Measurements from ENCODE around the gene TMEM120B.
"Not testable (repeated sequence)": the region's sequence is repeated elsewhere in the genome, so short reads cannot be mapped to it uniquely, and the experiment has no call there.

TMEM120B gene

DNA sequence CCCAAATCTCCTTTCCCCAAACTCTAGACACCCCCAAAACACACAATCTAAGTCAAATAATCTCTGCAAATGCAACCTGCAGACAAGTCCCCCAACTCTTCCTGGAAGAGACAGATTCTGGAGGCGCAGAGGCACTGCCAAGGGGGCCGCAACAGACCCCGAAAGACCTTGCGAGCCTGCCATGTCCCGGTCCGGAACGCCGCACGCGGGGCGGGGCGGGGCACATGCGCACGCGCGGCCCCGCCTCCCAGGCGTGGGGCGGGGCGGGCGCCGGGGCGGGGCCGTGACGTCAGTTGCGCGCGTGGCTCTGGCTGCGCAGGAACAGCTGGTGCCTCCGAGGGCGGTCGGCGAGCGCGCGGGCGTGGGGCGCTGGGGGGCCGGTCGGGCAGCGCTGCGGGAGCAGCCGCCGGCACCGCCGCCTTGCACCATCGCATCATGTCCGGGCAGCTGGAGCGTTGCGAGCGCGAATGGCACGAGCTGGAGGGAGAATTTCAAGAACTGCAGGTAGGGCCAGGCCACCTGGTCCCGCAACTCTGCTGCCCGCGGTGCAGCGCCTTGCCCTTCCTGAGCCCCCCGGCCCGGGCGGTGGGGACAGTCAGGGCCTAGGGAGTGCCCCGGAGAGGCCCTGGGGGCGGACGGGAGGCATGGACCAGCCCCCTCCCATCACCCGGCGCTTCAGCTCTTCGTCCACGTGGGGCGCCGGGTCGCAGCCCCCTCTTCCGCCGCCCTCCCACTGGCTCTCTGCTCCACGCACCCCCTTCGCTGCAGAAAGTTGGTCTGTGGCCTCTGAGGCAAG is at the start of gene TMEM120B:
Gene TMEM120B (plus strand): TSS at position 292 of the 796 bp plus-strand sequence. CDS start 144 bp downstream, at position 436.
- peak; percentile 93 for DNase-seq

DNA sequence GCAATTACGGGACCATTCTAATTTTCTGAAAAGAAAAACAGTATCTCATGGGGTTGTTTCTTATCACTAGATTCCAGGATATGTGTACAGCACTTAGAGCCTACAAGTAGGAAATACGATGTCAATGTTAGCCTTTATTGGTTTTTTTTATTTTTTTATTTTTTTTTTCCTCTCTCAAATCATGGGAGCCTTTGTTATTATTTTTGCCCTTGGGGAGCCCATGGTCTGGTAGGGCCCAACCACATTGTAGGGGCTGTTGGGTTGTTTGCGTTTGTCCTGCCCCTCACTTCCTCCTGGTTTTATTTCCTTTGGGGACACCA is 49.0 kb upstream of the TMEM120B start:
- DNase-seq, result no peak

DNA sequence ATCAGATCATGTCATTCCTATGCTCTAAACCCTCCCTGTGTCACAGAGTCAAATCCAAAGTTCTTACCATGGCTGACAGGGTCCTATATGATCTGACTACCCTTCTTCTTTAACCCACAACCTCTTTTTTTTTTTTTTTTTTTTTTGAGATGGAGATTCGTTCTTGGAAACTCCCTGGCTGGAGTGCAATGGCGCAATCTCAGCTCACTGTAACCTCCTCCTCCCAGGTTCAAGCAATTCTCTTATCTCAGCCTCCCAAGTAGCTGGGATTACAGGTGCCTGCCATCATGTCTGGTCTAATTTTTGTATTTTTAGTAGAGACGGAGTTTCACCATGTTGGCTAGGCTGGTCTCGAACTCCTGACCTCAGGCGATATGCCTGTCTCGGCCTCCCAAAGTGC is 45.7 kb upstream of the TMEM120B start:
- not testable (repeated sequence) for DNase-seq

DNA sequence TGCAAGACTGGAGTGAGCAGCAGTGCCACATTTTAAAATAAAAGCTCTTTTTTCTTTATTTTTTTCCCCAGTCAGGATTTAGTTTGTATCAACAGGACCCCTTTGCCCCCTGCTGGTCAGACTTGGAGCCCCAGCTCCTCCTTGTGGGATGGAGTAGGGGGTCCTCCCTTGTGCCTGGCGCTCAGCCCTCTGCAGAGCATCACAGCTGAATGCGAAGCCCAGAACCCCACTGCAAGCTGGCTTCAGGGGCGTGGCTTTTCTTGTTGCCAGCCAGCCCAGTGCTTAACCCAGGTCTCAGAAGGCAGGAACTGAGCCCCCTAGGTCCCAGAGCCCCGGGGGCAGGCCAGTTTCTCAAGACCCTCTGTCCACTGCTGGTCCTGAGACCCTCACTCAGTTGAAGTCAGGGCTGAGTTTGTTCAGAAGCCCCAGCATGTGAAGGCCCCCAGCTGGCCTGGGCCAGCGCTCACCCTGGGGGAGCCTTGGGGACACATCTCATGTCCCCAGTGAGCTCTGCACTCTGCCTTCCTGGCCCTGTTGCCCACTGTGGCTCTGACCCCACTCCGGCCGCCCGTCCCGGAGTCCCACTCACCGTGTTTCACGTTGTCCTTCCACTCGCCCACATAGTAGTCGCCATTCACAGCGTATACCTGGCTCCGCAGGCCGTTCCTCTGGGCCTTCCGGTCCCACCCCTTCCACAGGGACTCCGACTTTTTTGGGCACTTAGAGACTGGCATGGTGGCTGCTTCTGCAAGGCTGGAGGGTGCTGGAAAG is 43.6 kb upstream of the TMEM120B start:
- DNase-seq, result peak; percentile 88

DNA sequence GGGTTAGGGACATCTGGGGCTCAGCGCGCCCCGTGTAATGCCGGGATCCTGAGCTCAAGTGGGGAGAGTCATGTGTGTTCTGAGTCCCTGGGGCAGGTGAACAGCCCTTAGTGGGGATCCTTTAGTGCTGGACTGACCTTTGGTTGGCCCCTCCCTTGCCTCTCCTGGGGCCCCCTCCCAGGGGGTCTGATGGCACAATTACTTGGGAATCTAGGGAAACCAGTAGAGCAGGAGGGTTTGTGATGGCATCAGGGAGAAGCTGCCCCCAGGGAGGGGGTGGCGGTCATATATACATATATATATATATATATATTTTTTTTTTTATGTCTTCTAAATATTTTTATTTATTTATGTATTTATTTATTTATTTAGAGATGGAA is 43.0 kb upstream of the TMEM120B start, which contains the start of gene MORN3:
Gene MORN3 (minus strand): TSS at position 134 of the 380 bp plus-strand sequence. CDS start 171 bp downstream, outside the sequence.
- DNase-seq, result no peak

DNA sequence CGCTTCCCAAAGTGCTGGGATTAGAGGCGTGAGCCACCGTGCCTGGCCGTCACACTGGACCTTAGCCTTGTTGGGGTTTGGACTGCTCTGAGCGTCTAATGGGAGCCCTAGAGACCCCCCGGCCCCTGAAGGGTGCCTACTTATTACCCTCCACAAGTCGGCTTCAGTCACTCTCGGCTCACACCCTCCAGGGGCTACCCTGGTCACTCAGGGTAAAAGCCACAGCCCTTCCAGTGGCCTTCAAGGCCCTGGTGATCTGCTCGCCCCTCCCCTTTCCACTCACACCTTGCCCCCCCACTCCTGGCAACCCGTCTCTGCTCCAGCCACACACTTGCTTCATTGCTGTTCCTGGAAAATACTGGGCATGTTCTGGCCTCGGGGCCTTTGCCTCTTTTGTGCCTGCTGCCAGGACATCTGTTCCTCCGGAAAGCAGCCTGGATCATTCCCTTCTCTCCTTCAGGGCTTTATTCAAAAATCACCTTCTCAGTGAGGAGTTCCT is 39.5 kb upstream of the TMEM120B start:
- peak; percentile 82 for DNase-seq

DNA sequence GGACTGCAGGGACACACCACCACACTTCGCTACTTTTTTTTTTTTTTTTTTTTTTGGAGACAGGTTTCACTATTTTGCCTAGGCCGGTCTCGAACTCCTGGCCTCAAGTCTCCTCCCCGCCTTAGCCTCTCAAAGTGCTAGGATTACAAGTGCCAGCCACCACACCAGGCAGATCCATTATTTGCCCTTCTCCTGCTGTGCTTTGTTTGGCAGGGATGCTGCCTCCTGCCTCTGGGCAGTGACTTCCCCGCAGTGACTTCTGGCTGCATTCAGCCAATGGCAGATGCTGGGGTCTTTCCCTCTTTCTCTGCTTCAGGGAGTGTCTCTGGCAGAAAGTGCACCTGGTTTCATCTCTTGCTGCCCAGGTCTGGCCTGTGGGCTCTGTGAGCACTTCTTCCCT is 36.4 kb upstream of the TMEM120B start:
- DNase-seq, result no peak

DNA sequence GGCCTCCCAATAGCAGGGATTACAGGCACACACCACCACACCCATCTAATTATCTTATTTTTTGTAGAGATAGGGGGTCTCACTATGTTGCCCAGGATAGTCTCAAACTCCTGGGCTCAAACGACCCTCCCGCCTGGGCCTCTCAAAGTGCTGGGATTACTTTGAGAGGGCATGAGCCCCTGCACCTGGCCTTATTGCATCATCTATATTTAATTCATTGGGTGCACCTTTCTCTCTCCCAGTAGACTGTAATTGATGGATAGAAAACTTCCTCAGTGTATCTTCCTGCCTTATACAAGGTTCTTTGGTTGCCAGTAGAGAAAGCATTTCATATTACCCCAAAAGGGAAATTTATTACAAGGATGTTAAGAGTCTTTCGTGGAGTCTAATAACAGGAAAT is 34.2 kb upstream of the TMEM120B start:
- no peak for DNase-seq

DNA sequence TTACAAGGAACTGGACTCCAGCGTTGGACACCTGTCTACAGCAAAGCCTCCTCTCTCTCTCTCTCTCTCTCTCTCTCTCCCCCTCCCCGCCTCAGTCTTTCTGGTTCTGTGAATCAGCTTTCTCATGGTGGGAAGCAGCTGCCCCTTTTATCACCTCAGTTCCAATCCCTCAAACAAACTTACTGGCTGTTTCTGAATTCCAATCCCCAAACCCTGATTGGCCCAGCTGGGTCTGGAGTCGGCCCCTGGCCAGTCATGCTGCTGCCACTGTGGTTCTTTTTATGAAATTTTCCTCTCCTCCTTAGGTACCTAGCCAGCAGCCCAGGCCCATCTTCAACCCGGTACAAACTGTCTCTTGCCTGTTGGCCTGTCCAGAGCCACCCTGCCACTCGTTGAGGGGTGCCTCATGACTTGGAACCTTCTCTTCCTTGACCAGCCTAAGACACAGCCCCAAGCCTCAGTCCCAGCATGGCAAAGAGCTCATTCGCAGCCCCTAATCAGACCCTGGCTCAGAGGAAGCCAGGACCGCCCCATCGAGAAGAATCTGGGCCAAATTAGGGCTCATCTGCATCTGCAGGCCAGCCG is 33.7 kb upstream of the TMEM120B start:
- DNase-seq, result peak; percentile 68

DNA sequence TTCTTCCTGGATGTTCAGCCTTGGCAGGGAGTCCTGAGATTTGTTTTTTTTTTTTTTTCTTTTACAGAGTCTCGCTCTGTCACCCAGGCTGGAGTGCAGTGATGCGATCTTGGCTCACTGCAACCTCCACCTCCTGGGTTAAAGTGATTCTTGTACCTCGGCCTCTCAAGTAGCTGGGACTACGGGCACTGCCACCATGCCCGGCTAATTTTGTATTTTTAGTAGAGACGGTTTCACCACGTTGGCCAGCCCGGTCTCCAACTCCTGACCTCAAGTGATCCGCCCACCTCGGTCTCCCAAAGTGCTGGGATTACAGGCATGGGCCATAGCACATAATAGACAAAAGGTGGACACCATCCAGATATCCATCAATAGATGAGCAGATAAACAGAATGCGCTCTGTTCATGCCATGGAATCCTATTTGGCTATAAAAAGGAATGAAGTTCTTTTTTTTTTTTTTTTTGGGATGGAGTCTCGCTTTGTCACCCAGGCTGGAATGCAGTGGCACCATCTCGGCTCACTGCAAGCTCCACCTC is 32.8 kb upstream of the TMEM120B start:
- DNase-seq, result not testable (repeated sequence)

DNA sequence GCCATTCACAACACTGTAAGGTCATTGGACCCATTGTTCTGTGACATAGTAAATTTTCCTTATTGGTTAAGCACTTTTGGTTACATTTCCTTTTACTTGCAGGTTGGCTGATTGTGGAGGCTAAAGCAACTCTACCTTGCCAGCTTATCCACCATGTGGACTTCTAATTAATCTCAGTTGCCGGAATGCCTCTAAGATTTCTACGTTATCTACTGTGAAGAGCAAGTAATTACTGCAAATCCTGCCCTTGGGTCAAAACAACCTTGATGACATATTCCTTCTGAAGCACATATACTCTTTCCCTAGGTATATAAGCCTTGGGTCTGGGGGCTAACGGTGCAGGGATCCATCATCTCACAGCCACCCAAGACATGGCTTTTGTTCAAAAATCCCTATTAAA is 23.6 kb upstream of the TMEM120B start:
- DNase-seq, result no peak

DNA sequence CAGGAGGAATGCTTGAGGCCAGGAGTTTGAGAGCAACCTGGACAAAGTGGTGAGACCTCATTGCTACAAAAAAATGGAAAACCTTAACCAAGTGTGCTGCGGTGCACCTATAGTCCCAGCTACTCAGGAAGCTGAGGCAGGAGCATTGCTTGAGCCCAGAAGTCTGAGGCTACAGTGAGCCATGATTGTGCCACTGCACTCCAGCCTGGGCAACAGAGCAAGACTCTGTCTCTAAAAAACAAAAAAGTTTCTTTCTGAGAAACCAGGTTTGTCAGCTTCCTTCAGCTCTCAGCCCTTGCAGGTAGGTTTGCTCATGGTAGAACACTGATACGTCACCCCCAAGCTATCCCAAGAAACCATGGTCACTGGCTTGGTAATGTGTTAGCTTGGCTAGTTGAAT is 23.1 kb upstream of the TMEM120B start:
- no peak for DNase-seq

DNA sequence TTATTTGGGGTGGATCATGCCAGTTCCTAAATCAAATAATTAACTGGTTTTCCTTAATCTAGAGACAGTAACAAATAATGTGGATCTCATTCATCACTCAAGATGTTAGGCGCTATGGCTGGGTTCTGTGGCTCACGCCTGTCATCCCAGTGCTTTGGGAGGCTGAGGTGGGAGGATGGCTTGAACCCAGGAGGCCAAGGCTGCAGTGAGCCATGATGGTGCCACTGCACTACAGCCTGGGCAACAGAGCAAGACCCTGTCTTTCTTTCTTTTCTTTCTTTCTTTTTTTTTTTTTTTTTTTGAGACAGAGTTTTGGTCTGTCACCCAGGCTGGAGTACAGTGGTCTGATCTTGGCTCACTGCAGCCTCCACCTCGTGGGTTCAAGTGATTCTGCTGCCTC is 19.8 kb upstream of the TMEM120B start:
- DNase-seq, result not testable (repeated sequence)

DNA sequence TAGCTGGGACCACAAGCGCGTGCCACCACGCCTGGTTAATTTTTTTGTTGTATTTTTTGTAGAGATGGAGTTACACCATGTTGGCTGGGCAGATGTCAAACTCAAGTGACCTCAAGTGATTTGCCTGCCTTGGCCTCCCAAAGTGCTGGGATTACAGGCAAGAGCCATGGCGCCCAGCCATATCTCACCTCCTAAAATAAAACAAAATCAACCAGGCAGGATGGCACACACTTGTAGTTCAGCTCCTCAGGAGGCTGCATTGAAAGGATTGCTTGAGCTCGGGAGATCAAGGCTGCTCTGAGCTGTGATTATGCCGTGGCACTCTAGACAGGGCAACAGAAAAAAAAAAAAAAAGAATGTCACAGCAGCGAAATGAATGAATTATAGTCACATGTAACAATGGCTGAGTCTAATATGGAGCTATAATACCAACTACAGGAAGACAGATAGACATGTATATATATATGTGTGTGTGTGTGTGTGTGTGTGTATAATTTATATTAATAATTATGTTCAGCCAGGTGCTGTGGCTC is 19.3 kb upstream of the TMEM120B start:
- no peak for DNase-seq

DNA sequence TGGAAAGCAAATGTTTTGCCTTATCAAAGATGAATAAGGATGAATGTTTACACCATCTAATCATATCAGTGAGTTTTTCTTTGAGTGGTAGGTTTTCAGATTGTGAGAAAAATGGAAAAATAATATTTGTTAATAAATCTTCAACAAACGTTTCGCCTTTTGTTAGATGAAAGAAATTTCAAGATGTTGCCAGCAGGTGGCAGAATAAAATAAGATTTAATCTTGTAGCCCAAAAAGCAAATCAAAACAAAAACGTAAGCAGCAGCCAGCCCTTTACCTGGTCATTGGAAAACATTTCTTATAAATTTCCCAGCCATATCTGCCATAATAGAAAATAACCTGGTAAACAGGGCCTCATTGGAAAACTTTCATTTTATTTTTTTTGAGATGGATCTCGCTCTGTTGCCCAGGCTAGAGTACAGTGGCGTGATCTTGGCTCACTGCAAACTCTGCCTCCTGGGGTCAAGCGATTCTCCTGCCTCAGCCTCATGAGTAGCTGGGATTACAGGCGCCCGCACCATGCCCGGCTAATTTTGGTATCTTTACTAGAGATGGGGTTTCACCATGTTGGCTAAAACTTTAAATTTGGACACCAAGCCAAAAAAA is 15.4 kb upstream of the TMEM120B start:
- no peak for DNase-seq

DNA sequence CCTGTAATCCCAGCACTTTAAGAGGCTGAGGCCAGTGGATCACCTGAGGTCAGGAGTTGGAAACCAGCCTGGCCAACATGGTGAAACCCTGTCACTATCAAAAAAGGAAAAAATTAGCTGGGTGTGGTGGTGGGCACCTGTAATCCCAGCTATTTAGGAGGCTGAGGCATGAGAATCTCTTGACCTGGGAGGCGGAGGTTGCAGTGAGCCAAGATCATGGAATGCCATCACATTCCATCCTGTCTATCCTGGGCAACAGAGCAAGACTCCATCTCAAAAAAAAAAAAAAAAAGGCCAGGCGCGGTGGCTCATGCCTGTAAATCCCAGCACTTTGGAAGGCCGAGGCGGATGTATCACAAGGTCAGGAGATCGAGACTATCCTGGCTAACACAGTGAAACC is 14.7 kb upstream of the TMEM120B start:
- not testable (repeated sequence) for DNase-seq

DNA sequence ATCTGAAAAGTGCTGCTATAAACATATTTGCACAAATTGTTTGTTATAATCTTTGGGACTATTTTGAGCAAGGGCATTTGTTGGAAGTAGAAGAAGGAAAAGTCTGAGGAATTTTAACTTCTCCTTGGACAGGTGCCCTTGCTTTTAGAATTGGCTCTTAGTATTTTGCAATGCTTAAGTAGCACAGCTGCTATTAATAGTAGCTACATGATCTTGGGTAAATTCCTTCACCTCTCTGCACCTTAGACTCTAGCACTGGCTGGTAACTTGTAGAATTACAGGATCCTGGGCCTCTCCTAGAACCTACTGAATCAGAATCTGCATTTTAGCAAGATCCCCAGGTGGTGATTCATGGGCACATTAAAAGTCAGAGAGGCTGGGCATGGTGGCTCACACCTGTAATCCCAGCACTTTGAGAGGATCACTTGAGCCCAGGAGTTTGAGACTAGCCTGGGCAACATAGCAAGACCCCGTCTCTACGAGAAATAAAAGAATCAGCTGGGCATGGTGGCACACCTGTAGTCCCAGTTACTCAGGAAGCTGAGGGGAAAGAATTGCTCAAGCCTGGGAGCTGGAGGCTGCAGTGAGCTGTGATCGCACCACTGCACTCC is 10.8 kb upstream of the TMEM120B start:
- no peak for DNase-seq

DNA sequence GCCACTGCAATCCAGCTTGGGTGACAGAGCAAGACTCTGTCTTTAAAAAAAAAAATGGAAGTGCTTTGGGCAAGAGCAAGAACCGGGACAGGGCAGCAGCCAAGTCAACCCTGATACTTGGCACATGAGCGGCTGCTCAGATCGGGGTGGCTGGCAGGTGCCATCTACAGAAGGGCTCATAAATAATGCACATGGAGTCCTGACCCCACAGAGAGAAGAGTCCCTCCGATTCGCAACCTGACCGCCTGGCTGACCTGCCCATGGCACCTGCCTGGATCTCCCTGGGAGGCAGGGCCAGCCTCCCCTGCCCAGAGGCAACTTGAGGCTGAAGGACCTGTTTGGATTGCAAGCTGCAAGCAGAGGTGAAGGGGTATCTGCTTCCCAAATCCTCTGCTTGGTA is 9.6 kb upstream of the TMEM120B start:
- DNase-seq, result peak; percentile 40

DNA sequence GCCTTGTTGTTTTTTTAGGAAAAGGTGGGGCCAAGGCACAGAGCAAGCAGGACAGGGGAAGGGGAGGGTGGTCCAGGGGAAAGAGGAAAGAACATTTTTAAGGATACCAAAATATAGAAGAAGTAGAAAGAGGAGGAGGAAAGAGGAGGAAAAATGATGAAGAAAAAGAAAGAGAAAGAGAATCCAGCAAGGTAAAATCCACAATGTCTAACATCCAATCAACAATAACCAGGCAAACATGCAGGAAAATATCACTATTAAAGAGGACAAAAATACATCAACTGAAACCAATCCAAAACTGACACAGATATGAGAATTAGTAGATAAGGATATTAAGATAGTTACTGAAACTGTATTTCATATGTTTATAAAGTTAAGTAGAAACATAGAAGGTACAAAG is 7.0 kb upstream of the TMEM120B start:
- no peak for DNase-seq

DNA sequence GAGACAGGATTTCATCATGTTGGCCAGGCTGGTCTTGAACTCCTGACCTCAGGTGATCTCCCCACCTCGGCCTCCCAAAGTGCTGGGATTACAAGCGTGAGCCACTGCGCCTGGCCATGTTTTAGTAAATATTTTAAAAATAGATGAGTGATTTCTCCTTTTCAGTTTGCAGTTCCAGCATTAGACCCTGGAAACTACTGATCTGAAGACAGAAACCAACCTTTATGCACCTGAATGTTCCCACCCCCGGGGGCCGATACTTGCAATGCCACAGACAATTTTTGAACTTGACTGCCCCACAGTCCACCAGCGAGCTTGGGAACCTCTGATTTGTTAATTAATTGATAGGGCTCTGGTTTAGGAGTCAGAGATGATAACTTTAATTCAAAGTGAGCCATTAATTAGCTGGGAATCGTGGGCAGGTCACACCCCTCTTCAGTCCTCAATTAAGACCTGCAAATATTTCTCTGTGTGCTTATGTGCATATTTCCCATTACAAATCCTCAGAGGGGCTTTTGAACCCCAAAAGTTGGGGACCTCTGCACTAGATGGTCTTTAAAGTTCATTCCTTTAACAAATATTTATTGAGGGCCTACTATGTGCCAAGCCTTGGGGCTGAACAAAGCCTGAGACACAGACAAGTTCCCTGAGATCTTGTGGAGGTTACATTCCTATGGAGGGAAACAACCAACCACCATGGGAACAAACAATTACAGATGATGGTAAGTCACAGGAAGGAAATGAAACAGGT is 4.1 kb upstream of the TMEM120B start:
- no peak for DNase-seq

DNA sequence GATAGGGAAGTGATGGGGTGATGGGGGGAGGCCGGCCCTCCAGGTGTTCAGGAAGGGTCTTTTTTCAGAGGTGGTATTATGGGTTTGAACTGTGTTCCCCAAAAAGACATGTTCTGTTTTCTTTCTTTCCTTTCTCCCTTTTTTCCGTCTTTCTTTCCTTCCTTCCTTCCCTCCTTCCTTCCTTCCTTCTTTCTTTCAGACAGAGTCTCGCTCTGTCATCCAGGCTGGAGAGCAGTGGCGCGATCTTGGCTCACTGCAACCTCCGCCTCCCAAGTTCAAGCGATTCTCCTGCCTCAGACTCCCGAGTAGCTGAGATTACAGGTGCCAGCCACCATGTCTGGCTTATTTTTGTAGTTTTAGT is 3.5 kb upstream of the TMEM120B start:
- not testable (repeated sequence) for DNase-seq

All from islet precursor cell (in vitro differentiated cells).